Testis (tissue), 3 donors: ENCODE results near the gene VGLL4. TPM values are rescaled to one million over a fixed set of nuclear protein-coding genes. Genes with fewer than 3 reads are reported as not detected.
A peak's percentile ranks its signal among the peaks of the same experiment; 100 is the strongest.

ENCODE experiments used
- DNase-seq: peaks from one replicate; pipeline ENCODE4 v3.0.0-alpha.2; 2019
- H3K27ac ChIP-seq, 2 donors: fragments of 200-600 bp; sonication (generic); one replicate each; pipeline ENCODE4 v1.5.1; 2019
- H3K27me3 ChIP-seq: fragments of 200-600 bp; sonication (generic); one replicate; pipeline ENCODE4 v1.5.1; 2019
- H3K36me3 ChIP-seq: fragments of 200-600 bp; sonication (generic); one replicate; pipeline ENCODE4 v1.5.1; 2017; ENCODE audit warnings: low read depth; ENCODE audit errors: missing control alignments
- H3K4me1 ChIP-seq: fragments of 200-600 bp; sonication (generic); one replicate; pipeline ENCODE4 v1.5.1; 2019
- H3K4me3 ChIP-seq, 2 donors: fragments of 200-600 bp; sonication (generic); one replicate each; pipeline ENCODE4 v1.5.1; 2017 to 2019
- H3K9me3 ChIP-seq: fragments of 200-600 bp; sonication (generic); one replicate; pipeline ENCODE4 v1.5.1; 2017
- POLR2A ChIP-seq: fragments of 450-650 bp; IDR thresholded peaks from one replicate; pipeline ENCODE4 v1.6.1; 2017; ENCODE audit warnings: antibody characterized with exemption, mild to moderate bottlenecking, moderate library complexity
- WGBS, 2 donors: methylation state at CpG; one replicate each; pipeline ENCODE4 v1.1.5; 2018; 5-methylcytosine and 5-hydroxymethylcytosine counted together
- intact Hi-C: fragments of 100-400 bp; cut with DNase I; formaldehyde crosslinking; loops from one replicate; pipeline ENCODE4 v1.15.1; 2023; ENCODE audit warnings: low total_unique reads
- polyA plus RNA-seq: library from polyadenylated mRNA; stranded (reverse); fragments of 350-450 nt; fragmentation: Illumina TruSeq; extraction: RNeasy Lipid Tissue Mini Kit (QIAGEN cat#74804); gene quantifications from one replicate; pipeline ENCODE4 v1.2.3, GENCODE V29; 2014; ENCODE audit warnings: low read depth, low replicate concordance; ENCODE audit not compliant: insufficient read depth
- total RNA-seq, 2 donors: library from RNA; depleted of rRNA; stranded (reverse); fragments of >200 nt; gene quantifications; one replicate each; pipeline ENCODE4 v1.2.3, GENCODE V29; 2016
- TF ChIP-seq, protein P1 (sequence below), 3 experiments: fragments of 450-650 bp in 2 of 3; fragments of 200-600 bp in 1 of 3; sonication (generic) in 1 of 3; IDR thresholded peaks; one replicate each; pipeline ENCODE4 v1.5.1; 2016 to 2019; ENCODE audit warnings: antibody characterized with exemption in 3 of 3, mild to moderate bottlenecking in 2 of 3, moderate library complexity in 1 of 3

VGLL4 gene
- total and polyA plus RNA-seq, 3 donors from 2014 or later: 72.9 to 209 (median 169) TPM

DNA sequence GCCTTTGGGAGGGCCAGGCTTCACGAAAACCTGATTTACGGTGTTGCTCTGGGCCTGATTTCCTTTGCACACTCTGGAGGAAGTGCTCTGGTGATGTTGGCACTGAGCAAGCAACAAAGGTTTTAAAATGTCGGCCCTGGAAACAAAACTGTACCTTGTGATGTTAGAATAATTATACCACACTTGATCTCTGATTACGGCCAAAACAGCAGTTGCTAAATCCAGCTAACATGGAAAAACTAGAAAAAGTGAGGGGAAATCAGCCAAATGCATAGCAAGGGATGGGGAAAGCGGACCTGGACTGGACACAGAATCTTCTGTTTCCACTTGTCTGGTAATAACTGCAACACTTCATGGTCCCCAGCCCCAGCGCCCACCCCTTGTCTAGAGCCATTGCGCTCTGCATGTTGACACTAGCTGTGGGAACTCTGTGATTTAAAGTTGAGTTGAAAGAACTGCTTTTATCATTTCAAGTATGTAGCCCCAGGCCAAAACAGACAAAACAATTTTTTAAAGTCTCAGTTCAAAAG lies 120.1 kb downstream of the VGLL4 start:
- Histone ChIP-seq H3K9me3 (no peaks in the 10 kb centered on the region), H3K27me3 (no peaks in the 10 kb centered on the region), H3K36me3 (no peaks in the 10 kb centered on the region), H3K4me1 (peaks cover 3% of the 10 kb centered on the region), H3K27ac (peak overlapping the region in 1 of 2 donors; percentile 73), H3K4me3 (no peak overlapping the region)
- 50 to 59% methylated on average over 7 of the region's 7 CpGs for WGBS, 2 donors
- DNase-seq: no peak
- TF ChIP-seq, protein P1, sequence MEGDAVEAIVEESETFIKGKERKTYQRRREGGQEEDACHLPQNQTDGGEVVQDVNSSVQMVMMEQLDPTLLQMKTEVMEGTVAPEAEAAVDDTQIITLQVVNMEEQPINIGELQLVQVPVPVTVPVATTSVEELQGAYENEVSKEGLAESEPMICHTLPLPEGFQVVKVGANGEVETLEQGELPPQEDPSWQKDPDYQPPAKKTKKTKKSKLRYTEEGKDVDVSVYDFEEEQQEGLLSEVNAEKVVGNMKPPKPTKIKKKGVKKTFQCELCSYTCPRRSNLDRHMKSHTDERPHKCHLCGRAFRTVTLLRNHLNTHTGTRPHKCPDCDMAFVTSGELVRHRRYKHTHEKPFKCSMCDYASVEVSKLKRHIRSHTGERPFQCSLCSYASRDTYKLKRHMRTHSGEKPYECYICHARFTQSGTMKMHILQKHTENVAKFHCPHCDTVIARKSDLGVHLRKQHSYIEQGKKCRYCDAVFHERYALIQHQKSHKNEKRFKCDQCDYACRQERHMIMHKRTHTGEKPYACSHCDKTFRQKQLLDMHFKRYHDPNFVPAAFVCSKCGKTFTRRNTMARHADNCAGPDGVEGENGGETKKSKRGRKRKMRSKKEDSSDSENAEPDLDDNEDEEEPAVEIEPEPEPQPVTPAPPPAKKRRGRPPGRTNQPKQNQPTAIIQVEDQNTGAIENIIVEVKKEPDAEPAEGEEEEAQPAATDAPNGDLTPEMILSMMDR (IDR thresholded peaks at IDR 0.05): no peak
- TF ChIP-seq POLR2A: no peak
- intact Hi-C loops: no loop called here

DNA sequence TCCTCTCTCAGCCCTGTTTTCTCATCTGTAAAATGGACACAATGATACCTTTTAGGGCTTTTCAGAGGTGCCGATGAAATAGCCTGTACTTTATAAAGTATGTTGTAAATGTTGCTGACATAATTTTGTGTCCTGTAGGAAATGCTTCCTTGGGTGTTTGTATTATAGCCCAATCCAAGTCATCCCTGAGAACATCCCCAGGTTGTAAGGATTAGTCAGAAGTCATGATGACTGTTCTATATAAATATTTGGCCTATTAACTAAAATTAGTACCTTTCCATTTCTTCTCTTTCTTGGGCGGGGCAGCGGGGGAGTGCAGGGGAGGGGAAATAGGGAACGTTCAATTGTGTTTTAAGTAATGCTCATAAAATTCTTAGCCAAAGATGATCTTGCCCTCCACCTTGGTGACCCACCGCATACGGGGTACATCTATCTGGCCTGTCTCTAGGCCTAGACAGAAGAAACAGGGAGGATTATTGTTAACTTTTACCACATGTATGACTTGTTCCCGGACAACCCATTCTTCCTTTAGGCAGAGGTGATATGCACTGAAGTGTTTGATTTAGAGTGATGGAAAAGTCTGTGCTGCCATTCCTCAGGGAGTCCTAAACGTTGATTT lies 120.7 kb downstream of the VGLL4 start:
- 73 to 74% methylated on average over 8 of the region's 8 CpGs for WGBS, 2 donors
- H3K27me3 ChIP-seq: no peaks in the 10 kb centered on the region
- intact Hi-C loops: no loop called here
- H3K4me1 ChIP-seq: peaks cover 3% of the 10 kb centered on the region
- peak overlapping the region in 1 of 2 donors; percentile 73 for H3K27ac ChIP-seq
- no peaks in the 10 kb centered on the region for H3K36me3 ChIP-seq
- H3K4me3 ChIP-seq: no peak overlapping the region
- TF ChIP-seq POLR2A: no peak
- TF ChIP-seq, protein P1 (IDR thresholded peaks at IDR 0.05): no peak
- H3K9me3 ChIP-seq: no peaks in the 10 kb centered on the region
- DNase-seq: no peak

DNA sequence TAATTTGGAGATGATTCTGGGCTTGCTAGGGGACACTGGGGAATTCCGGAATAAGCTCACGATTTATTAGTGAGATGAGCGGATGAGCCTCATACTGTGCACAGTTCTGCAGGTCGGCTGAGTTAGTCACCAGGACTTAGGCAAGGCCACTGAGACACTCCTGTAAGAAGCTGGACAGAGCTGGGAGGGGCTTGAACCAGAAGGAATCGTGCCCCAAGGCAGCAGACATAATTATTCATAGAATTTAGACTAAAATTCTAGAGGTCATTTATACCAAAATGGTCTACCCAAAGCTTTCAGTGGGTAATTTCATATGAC lies 121.4 kb downstream of the VGLL4 start:
- H3K27me3 ChIP-seq: no peaks in the 10 kb centered on the region
- intact Hi-C loops: no loop called here
- 92 to 95% methylated on average over 5 of the region's 5 CpGs for WGBS, 2 donors
- peaks cover 3% of the 10 kb centered on the region for H3K4me1 ChIP-seq
- no peaks in the 10 kb centered on the region for H3K9me3 ChIP-seq
- no peak for DNase-seq
- no peak overlapping the region for H3K27ac ChIP-seq
- H3K4me3 ChIP-seq: no peak overlapping the region
- no peaks in the 10 kb centered on the region for H3K36me3 ChIP-seq
- TF ChIP-seq POLR2A: no peak
- TF ChIP-seq, protein P1 (IDR thresholded peaks at IDR 0.05): no peak

DNA sequence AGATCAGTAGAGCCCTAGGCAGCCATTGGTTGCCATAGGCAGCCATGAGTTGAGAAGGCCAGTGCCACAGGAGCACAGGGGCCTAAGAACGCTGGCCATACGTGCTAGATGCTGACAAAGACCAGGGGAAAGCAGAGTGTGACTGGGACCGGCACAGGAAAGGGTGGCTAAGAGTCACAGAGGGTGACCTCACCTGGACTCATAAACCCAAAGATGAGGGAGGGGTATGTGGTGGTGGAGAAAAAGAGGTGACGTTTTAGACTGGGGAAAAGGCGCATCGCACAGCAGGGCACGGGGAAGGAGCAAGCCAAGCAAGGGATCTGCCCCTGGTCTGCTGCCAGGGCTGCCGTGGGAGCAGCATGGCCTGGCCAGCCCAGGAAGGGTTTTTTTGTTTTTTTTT lies 122.5 kb downstream of the VGLL4 start:
- no peak overlapping the region for H3K4me3 ChIP-seq
- TF ChIP-seq POLR2A: no peak
- TF ChIP-seq, protein P1 (IDR thresholded peaks at IDR 0.05): no peak
- intact Hi-C loops: no loop called here
- no peak overlapping the region for H3K27ac ChIP-seq
- 91 to 93% methylated on average over 8 of the region's 8 CpGs for WGBS, 2 donors
- H3K36me3 ChIP-seq: no peaks in the 10 kb centered on the region
- peaks cover 3% of the 10 kb centered on the region for H3K4me1 ChIP-seq
- no peaks in the 10 kb centered on the region for H3K27me3 ChIP-seq
- no peaks in the 10 kb centered on the region for H3K9me3 ChIP-seq
- DNase-seq: no peak

DNA sequence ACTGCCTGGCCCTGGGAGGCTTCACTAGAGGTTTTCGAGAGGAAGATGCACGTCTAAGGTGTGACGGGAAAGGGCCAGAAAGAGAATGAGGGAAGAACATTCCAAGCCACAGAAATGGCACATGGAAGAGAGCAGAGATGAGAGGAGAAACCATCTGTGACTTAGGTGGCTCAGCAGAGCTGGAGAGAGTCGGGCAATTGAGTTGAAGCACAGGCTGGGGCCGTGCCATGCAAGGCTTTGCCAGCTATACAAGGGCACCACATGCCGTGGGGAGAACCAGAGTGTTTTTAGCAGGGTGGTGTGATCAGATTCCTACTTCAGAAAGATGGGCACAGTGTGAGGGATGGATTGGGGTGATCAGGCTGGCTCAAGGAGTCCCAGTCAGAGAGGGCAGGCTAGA lies 126.1 kb downstream of the VGLL4 start:
- Histone ChIP-seq H3K27ac (no peak overlapping the region), H3K4me3 (no peak overlapping the region), H3K27me3 (no peaks in the 10 kb centered on the region), H3K4me1 (peaks cover 6% of the 10 kb centered on the region), H3K36me3 (no peaks in the 10 kb centered on the region), H3K9me3 (no peaks in the 10 kb centered on the region)
- intact Hi-C loops: no loop called here
- TF ChIP-seq, protein P1 (IDR thresholded peaks at IDR 0.05): no peak
- no peak for TF ChIP-seq POLR2A
- 89 to 93% methylated on average over 6 of the region's 6 CpGs for WGBS, 2 donors
- no peak for DNase-seq
